Karpas-422 (cell line): Measurements from ENCODE around the gene EIF2B2. TPM values are rescaled to one million over a fixed set of nuclear protein-coding genes. Genes with fewer than 3 reads are reported as not detected.
A peak's percentile ranks its signal among the peaks of the same experiment; 100 is the strongest.

Experiments
- DNase-seq: peaks from one replicate; pipeline ENCODE4 v3.0.0-alpha.2; 2015
- H2AFZ ChIP-seq: fragments of 200-600 bp; sonication (generic); 2 replicates; pipeline ENCODE4 v1.6.1; 2014; ENCODE audit warnings: antibody characterized with exemption, low read length, mixed read lengths
- H3K27ac ChIP-seq: fragments of 200-600 bp; sonication (generic); 2 replicates; pipeline ENCODE4 v1.5.1; 2014; ENCODE audit warnings: mild to moderate bottlenecking, low read length, moderate library complexity
- H3K27me3 ChIP-seq: fragments of 200-600 bp; sonication (generic); 2 replicates; pipeline ENCODE4 v1.6.1; 2014; ENCODE audit warnings: low read length, mixed read lengths
- H3K36me3 ChIP-seq: fragments of 200-600 bp; sonication (generic); 2 replicates; pipeline ENCODE4 v1.6.1; 2014; ENCODE audit warnings: low read length, mixed read lengths; ENCODE audit not compliant: insufficient read depth
- H3K4me1 ChIP-seq: fragments of 200-600 bp; sonication (generic); 2 replicates; pipeline ENCODE4 v1.6.1; 2014; ENCODE audit warnings: mild to moderate bottlenecking, low read length, mixed read lengths
- H3K4me2 ChIP-seq: fragments of 200-600 bp; sonication (generic); 2 replicates; pipeline ENCODE4 v1.6.1; 2014; ENCODE audit warnings: low read length, low read depth, mild to moderate bottlenecking; ENCODE audit not compliant: poor library complexity, severe bottlenecking
- H3K4me3 ChIP-seq: fragments of 200-600 bp; sonication (generic); 2 replicates; pipeline ENCODE4 v1.5.1; 2014; ENCODE audit warnings: mild to moderate bottlenecking, antibody characterized with exemption, low read length, mixed read lengths
- H3K79me2 ChIP-seq: fragments of 200-600 bp; sonication (generic); 2 replicates; pipeline ENCODE4 v1.6.1; 2014; ENCODE audit warnings: mild to moderate bottlenecking, low read length, mixed read lengths
- H3K9ac ChIP-seq: fragments of 200-600 bp; sonication (generic); 2 replicates; pipeline ENCODE4 v1.6.0; 2014; ENCODE audit warnings: low read length
- H3K9me2 ChIP-seq: fragments of 200-600 bp; sonication (generic), shearing (Covaris generic); replicated peaks from 2 replicates; pipeline ENCODE4 v1.6.0; 2014; ENCODE audit warnings: mild to moderate bottlenecking, low read length, moderate library complexity; ENCODE audit not compliant: insufficient read depth
- H3K9me3 ChIP-seq: fragments of 300-700, 200-600 bp; sonication (generic); 2 replicates; pipeline ENCODE4 v1.6.1; 2014; ENCODE audit warnings: low read length, mixed read lengths
- H4K20me1 ChIP-seq: fragments of 200-600 bp; sonication (generic); 2 replicates; pipeline ENCODE4 v1.6.1; 2014; ENCODE audit warnings: mild to moderate bottlenecking, antibody characterized with exemption, low read length, low read depth; ENCODE audit not compliant: insufficient read depth
- total RNA-seq: library from RNA; depleted of rRNA; stranded (reverse); fragments of >200 nt; shearing (Covaris generic); gene quantifications from 2 replicates; pipeline ENCODE4 v1.2.3, GENCODE V29; 2014; ENCODE audit warnings: low replicate concordance

EIF2B2 gene
- total RNA-seq, 1 experiment from 2014 or later = 86.5 TPM

DNA sequence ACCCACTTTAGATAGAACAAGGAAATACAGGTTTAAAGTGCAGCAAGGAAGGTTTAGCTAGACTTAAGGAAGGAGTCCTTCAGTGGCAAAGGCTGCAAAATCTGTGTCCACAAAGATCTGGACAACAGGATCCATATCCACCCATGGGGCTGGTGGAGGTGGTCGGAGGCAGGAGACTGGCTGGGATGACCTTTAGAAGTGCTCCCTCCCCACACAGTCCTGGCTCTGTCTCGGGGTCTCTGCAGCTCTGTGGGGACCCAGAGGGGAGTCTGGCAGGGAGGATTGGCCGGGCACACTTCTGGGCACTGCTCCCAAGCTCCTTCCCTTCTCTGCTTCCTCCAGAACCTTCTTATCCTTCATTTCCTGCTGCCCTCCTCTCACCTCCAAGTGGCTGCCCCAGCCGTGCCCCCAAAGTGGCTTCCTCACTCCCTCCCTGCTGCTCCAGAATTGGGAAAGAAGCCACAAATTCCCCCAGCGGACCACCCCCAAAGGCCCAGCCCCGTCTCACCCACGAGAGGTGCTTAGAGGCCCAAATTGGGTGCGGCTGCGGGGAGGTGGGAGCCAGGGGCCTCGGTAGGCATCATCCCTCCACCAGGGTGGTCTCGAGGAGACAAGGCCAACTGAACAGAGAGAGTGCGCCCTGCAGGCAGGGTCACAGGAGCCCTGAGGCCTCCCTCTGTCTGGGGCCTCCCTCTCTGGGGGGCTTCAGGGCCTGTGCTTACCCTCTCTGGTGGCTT is 25.4 kb upstream of the EIF2B2 start:
- Histone ChIP-seq H2AFZ (no peak overlapping the region), H3K9me2 (no peaks in the 10 kb centered on the region), H3K36me3 (no peaks in the 10 kb centered on the region), H3K79me2 (no peaks in the 10 kb centered on the region), H3K4me1 (no peaks in the 10 kb centered on the region), H3K27ac (no peak overlapping the region), H3K4me2 (no peak overlapping the region), H4K20me1 (no peaks in the 10 kb centered on the region), H3K9me3 (no peaks in the 10 kb centered on the region), H3K4me3 (no peak overlapping the region), H3K9ac (no peak overlapping the region), H3K27me3 (no peaks in the 10 kb centered on the region)
- no peak for DNase-seq

DNA sequence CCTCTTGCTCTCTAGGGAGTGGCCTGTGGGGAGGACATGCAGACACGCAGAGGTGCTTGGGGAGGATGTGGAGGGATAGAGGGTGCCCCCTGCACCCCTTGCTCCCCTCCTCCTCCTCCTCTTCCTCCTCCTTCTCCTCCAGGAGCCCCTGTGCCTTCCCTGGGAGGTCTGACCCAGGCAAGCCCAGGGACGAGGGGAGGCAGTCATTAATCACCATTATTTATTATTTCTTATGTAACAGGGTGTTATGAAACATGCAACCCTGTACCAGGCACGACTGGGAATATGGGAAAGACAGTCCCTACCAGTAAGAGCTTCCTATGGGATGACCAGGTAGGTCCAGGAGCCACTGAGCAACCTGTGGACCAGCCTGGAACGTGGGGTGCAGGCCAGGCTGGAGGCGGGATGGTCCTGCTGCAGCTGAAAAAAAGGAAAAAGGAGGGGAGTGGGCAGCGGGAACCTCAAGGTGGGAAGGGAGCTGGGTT is 24.8 kb upstream of the EIF2B2 start:
- Histone ChIP-seq H3K9me3 (no peaks in the 10 kb centered on the region), H3K27ac (no peak overlapping the region), H3K36me3 (no peaks in the 10 kb centered on the region), H3K79me2 (no peaks in the 10 kb centered on the region), H3K9me2 (no peaks in the 10 kb centered on the region), H4K20me1 (no peaks in the 10 kb centered on the region), H2AFZ (no peak overlapping the region), H3K27me3 (no peaks in the 10 kb centered on the region), H3K4me2 (no peak overlapping the region), H3K4me1 (no peaks in the 10 kb centered on the region), H3K9ac (no peak overlapping the region), H3K4me3 (no peak overlapping the region)
- no peak for DNase-seq

GRCh38 chr14:74978416-74978947 is 24.2 kb upstream of the EIF2B2 start:
- H3K9me2 ChIP-seq = no peaks in the 10 kb centered on the region
- H3K9me3 ChIP-seq = no peaks in the 10 kb centered on the region
- H3K4me3 ChIP-seq = no peak overlapping the region
- DNase-seq = no peak
- H4K20me1 ChIP-seq = no peaks in the 10 kb centered on the region
- H3K27ac ChIP-seq = no peak overlapping the region
- no peak overlapping the region for H2AFZ ChIP-seq
- no peaks in the 10 kb centered on the region for H3K4me1 ChIP-seq
- no peaks in the 10 kb centered on the region for H3K27me3 ChIP-seq
- no peak overlapping the region for H3K4me2 ChIP-seq
- H3K9ac ChIP-seq = no peak overlapping the region
- H3K79me2 ChIP-seq = no peaks in the 10 kb centered on the region
- no peaks in the 10 kb centered on the region for H3K36me3 ChIP-seq

- Histone ChIP-seq H2AFZ (no peak overlapping the region), H3K4me2 (no peak overlapping the region), H3K9me3 (no peaks in the 10 kb centered on the region), H3K4me1 (no peaks in the 10 kb centered on the region), H3K36me3 (no peaks in the 10 kb centered on the region), H3K4me3 (no peak overlapping the region), H3K79me2 (no peaks in the 10 kb centered on the region), H4K20me1 (no peaks in the 10 kb centered on the region), H3K9ac (no peak overlapping the region), H3K27ac (no peak overlapping the region), H3K9me2 (no peaks in the 10 kb centered on the region), H3K27me3 (no peaks in the 10 kb centered on the region)
- DNase-seq = no peak
Observed at GRCh38 chr14:74979029-74979428, 23.7 kb upstream of the EIF2B2 start.

DNA sequence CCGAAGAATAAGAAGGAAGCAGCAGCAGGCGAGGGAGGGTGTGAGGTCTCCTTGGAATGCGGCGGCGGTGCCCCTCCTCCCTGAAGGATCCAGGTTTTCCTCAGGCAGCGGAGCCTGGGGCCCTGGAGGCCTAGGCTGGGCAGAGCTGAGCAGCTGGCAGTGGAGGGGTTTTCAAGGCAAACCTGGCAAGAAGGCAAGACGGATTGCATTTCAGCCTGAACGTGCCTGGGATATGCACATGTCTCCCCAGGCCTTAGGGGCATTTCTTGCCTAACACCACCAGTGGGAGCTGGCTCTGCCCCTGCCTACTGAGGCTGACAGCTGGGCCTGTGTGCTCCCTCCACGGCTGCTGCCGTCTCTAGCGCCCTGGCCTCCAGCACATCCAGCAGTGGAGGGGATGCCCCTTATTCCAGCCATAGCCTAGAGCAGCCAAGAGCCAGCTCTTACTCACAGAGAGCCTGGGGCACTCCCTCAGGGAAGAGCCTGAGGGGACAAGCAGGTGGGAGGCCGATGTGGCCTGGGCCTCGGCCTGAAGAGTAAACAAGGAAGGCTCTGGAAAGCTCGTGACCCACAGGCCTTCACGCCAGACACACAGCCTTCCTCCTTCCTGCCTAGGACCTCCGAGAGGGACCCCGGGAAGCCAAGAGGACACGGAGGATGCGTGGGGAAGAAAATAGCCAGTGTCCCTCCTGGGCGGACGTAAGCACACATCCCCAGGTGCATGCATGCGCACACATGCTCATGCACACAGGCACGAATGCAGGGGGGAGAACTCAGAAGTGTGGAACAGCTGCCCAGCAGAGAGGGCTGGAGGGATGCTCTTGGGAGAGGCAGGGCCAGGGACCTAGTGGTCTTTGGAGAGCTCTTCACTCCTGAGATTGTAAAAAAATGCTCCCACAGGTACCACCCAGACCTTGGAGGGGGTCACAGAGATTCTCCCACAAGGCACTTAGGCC is 23.0 kb upstream of the EIF2B2 start:
- Histone ChIP-seq H2AFZ (no peak overlapping the region; the same call in 1 of the 2 replicates), H3K9me2 (no peaks in the 10 kb centered on the region), H3K4me1 (no peaks in the 10 kb centered on the region), H3K4me3 (no peak overlapping the region), H4K20me1 (no peaks in the 10 kb centered on the region), H3K79me2 (no peaks in the 10 kb centered on the region), H3K27me3 (no peaks in the 10 kb centered on the region), H3K9ac (no peak overlapping the region), H3K4me2 (no peak overlapping the region), H3K27ac (no peak overlapping the region), H3K36me3 (no peaks in the 10 kb centered on the region), H3K9me3 (no peaks in the 10 kb centered on the region)
- DNase-seq = peak; percentile 68

DNA sequence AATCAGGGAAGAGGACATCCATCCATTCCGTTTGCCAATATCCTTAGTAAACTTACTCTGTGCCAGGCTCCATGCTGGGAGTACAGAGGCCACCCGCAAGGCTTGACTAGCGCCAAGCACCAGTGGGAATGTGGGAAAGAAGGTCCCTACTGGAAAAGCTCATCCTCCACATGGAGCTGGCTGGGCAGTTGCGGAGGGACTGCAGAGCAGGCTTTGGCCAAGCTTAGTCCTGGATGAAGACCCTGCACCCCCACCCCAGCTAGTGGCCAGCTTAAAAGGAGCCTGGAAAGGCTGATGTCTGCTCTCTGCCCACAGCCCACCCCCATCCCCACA is 22.4 kb upstream of the EIF2B2 start:
- H3K27me3 ChIP-seq = no peaks in the 10 kb centered on the region
- no peak for DNase-seq
- no peak overlapping the region for H3K27ac ChIP-seq
- H2AFZ ChIP-seq = no peak overlapping the region
- no peaks in the 10 kb centered on the region for H3K4me1 ChIP-seq
- no peaks in the 10 kb centered on the region for H3K9me3 ChIP-seq
- no peaks in the 10 kb centered on the region for H3K79me2 ChIP-seq
- H3K4me2 ChIP-seq = no peak overlapping the region
- H3K36me3 ChIP-seq = no peaks in the 10 kb centered on the region
- no peaks in the 10 kb centered on the region for H4K20me1 ChIP-seq
- H3K9ac ChIP-seq = no peak overlapping the region
- H3K9me2 ChIP-seq = no peaks in the 10 kb centered on the region
- H3K4me3 ChIP-seq = no peak overlapping the region

GRCh38 chr14:74980731-74981461 is 21.8 kb upstream of the EIF2B2 start:
- Histone ChIP-seq H3K79me2 (no peaks in the 10 kb centered on the region), H4K20me1 (no peaks in the 10 kb centered on the region), H3K4me3 (no peak overlapping the region), H3K36me3 (no peaks in the 10 kb centered on the region), H2AFZ (no peak overlapping the region), H3K4me1 (no peaks in the 10 kb centered on the region), H3K27me3 (no peaks in the 10 kb centered on the region), H3K9me3 (no peaks in the 10 kb centered on the region), H3K4me2 (no peak overlapping the region), H3K27ac (no peak overlapping the region), H3K9me2 (no peaks in the 10 kb centered on the region), H3K9ac (no peak overlapping the region)
- no peak for DNase-seq

GRCh38 chr14:74981462-74981782 is 21.3 kb upstream of the EIF2B2 start:
- Histone ChIP-seq H3K9me3 (no peaks in the 10 kb centered on the region), H3K4me2 (no peak overlapping the region), H3K27me3 (no peaks in the 10 kb centered on the region), H2AFZ (no peak overlapping the region), H3K9ac (no peak overlapping the region), H4K20me1 (no peaks in the 10 kb centered on the region), H3K27ac (no peak overlapping the region), H3K9me2 (no peaks in the 10 kb centered on the region), H3K36me3 (no peaks in the 10 kb centered on the region), H3K4me3 (no peak overlapping the region), H3K4me1 (no peaks in the 10 kb centered on the region), H3K79me2 (no peaks in the 10 kb centered on the region)
- DNase-seq = no peak
